Activated gamma-delta T cell treated with anti-CD3 and anti-CD28 coated beads, Interleukin-2, amount 50 U/mL, for 16 hours (primary cell): ENCODE data around the gene DEFB123.

Experiments used
- DNase-seq: peaks from one replicate; pipeline ENCODE4 v3.0.0-alpha.2; 2020; ENCODE audit warnings: low read depth

Gene DEFB123

GRCh38 chr20:31474097-31474436 is 33.6 kb downstream of the DEFB123 start:
- DNase-seq = no peak

GRCh38 chr20:31474758-31475427 is 34.5 kb downstream of the DEFB123 start, which contains the start of the genes DEFB124 and REM1:
Gene DEFB124 (minus strand): TSS chr20:31475127. CDS start chr20:31473013, 2,114 bp downstream.
Gene REM1 (plus strand): TSS chr20:31475288. CDS start chr20:31476446, 1,158 bp downstream.
- DNase-seq = no peak

- no peak for DNase-seq
Observed at GRCh38 chr20:31475472-31476293, 35.3 kb downstream of the DEFB123 start.

- no peak for DNase-seq
Observed at GRCh38 chr20:31476294-31476585, 35.8 kb downstream of the DEFB123 start.

GRCh38 chr20:31476643-31477215 is 36.3 kb downstream of the DEFB123 start:
- no peak for DNase-seq

GRCh38 chr20:31484001-31484400 is 43.6 kb downstream of the DEFB123 start:
- DNase-seq = no peak

GRCh38 chr20:31485450-31486339 is 45.3 kb downstream of the DEFB123 start:
- no peak for DNase-seq

- DNase-seq = no peak
Observed at GRCh38 chr20:31488115-31488514, 47.7 kb downstream of the DEFB123 start.

- DNase-seq = no peak
Observed at GRCh38 chr20:31489152-31489551, 48.7 kb downstream of the DEFB123 start.

- no peak for DNase-seq
Observed at GRCh38 chr20:31490752-31491151, 50.3 kb downstream of the DEFB123 start.

- no peak for DNase-seq
Observed at GRCh38 chr20:31494131-31494530, 53.7 kb downstream of the DEFB123 start.

- no peak for DNase-seq
Observed at GRCh38 chr20:31496761-31497295, 56.4 kb downstream of the DEFB123 start.

- no peak for DNase-seq
Observed at GRCh38 chr20:31497838-31498540, 57.6 kb downstream of the DEFB123 start.
